ENCODE measurements around the gene DCAF12. TPM values are rescaled to one million over a fixed set of nuclear protein-coding genes. Genes with fewer than 3 reads are reported as not detected.
"Not testable (repeated sequence)": the region's sequence is repeated elsewhere in the genome, so short reads cannot be mapped to it uniquely, and the experiment has no call there.

DCAF12 gene
- total and polyA plus RNA-seq, 2 donors: 17.9 to 18.6 TPM

GRCh38 chr9:34059954-34060353 is 66.5 kb downstream of the DCAF12 start:
- Histone ChIP-seq H3K9me3 (ENCODE audit: control insufficient read depth in 2 of 2, insufficient read depth in 1 of 2, low read length in 1 of 2) (no peaks in the 10 kb centered on the region), H3K4me1 (ENCODE audit: control insufficient read depth in 2 of 2, insufficient read depth in 2 of 2, low read length in 2 of 2) (no peaks in the 10 kb centered on the region), H3K27ac (ENCODE audit: low read depth in 1 of 2, low read length in 1 of 2) (no peak overlapping the region), H3K4me3 (ENCODE audit: low read length in 2 of 2) (no peak overlapping the region), H3K36me3 (ENCODE audit: control insufficient read depth in 2 of 2, insufficient read depth in 2 of 2, low read length in 1 of 2) (no peaks in the 10 kb centered on the region), H3K27me3 (ENCODE audit: control insufficient read depth in 2 of 2, insufficient read depth in 1 of 2, low read length in 1 of 2) (no peaks in the 10 kb centered on the region)
- WGBS: 100% methylated on average over 3 of the region's 3 CpGs
- no peak for DNase-seq (ENCODE audit: low read depth in 6 of 9, low spot score in 9 of 9)

DNA sequence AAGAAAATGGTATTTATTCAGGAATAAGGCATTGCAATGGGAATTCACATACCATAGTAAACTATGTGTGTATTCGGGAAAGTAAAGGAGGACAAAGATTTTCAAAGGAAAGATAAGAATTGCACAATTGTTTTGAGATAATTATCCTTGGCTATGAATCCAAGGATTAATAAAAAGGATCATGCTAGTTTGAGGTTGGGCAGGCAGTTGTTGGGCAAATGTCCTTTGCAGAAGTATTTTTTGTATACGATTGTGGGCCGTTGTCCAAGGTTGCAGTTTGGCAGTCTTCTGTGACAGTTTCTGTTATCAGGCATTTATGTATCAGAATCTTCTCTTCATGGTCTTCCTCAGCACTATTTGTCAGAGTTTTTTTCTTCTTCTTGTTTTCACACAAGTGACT is 67.2 kb downstream of the DCAF12 start:
- H3K9me3 ChIP-seq (ENCODE audit: control insufficient read depth in 2 of 2, insufficient read depth in 1 of 2, low read length in 1 of 2): no peaks in the 10 kb centered on the region
- WGBS: 91% methylated on average over 3 of the region's 3 CpGs
- H3K36me3 ChIP-seq (ENCODE audit: control insufficient read depth in 2 of 2, insufficient read depth in 2 of 2, low read length in 1 of 2): no peaks in the 10 kb centered on the region
- no peak overlapping the region for H3K27ac ChIP-seq (ENCODE audit: low read depth in 1 of 2, low read length in 1 of 2)
- H3K27me3 ChIP-seq (ENCODE audit: control insufficient read depth in 2 of 2, insufficient read depth in 1 of 2, low read length in 1 of 2): no peaks in the 10 kb centered on the region
- no peaks in the 10 kb centered on the region for H3K4me1 ChIP-seq (ENCODE audit: control insufficient read depth in 2 of 2, insufficient read depth in 2 of 2, low read length in 2 of 2)
- DNase-seq (ENCODE audit: low read depth in 6 of 9, low spot score in 9 of 9): no peak
- no peak overlapping the region for H3K4me3 ChIP-seq (ENCODE audit: low read length in 2 of 2)

DNA sequence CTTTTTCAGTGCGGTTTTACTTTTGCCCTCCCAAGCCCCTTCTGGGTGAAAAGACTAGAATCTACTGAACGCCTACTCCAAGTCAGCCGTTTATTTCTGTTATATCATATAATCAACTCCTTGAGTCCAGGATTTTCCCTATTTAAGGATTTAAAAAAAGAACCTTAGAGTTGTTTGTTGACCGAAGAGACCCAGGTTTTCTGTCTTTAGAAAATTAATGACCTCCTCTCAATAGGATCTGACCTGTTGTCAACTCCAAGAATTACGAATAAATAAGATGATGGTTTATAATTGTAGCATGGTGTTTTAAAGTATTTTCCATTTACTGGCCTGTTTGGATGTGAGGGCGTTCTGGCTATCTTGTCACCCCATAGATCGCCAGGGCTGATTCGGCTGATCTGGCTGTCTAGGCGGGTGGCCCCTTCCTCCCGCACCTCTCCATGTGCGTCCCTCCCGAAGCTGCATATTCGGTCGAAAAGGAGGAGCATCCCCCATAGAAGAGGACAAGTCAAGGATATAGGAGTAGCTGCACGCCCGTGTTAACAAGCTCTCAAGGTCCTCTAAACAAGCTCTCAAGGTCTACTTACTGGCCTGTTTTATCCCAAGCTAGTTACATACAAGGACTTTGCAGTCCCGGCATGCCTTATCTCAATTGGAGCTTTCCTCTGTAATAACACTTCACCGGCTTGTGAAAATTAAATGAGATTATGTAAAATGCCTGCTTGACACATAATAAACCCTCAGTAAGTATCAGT is 76.7 kb downstream of the DCAF12 start:
- Histone ChIP-seq H3K27ac (ENCODE audit: low read depth in 1 of 2, low read length in 1 of 2) (peak overlapping the region; percentile 92 to 97), H3K4me1 (ENCODE audit: control insufficient read depth in 2 of 2, insufficient read depth in 2 of 2, low read length in 2 of 2) (peaks cover 14 to 21% of the 10 kb centered on the region in 2 donors), H3K9me3 (ENCODE audit: control insufficient read depth in 2 of 2, insufficient read depth in 1 of 2, low read length in 1 of 2) (no peaks in the 10 kb centered on the region), H3K4me3 (ENCODE audit: low read length in 2 of 2) (peak overlapping the region; percentile 96 to 98), H3K36me3 (ENCODE audit: control insufficient read depth in 2 of 2, insufficient read depth in 2 of 2, low read length in 1 of 2) (no peaks in the 10 kb centered on the region), H3K27me3 (ENCODE audit: control insufficient read depth in 2 of 2, insufficient read depth in 1 of 2, low read length in 1 of 2) (no peaks in the 10 kb centered on the region)
- DNase-seq (ENCODE audit: low read depth in 6 of 9, low spot score in 9 of 9): no peak
- WGBS: 70% methylated on average over 18 of the region's 18 CpGs

DNA sequence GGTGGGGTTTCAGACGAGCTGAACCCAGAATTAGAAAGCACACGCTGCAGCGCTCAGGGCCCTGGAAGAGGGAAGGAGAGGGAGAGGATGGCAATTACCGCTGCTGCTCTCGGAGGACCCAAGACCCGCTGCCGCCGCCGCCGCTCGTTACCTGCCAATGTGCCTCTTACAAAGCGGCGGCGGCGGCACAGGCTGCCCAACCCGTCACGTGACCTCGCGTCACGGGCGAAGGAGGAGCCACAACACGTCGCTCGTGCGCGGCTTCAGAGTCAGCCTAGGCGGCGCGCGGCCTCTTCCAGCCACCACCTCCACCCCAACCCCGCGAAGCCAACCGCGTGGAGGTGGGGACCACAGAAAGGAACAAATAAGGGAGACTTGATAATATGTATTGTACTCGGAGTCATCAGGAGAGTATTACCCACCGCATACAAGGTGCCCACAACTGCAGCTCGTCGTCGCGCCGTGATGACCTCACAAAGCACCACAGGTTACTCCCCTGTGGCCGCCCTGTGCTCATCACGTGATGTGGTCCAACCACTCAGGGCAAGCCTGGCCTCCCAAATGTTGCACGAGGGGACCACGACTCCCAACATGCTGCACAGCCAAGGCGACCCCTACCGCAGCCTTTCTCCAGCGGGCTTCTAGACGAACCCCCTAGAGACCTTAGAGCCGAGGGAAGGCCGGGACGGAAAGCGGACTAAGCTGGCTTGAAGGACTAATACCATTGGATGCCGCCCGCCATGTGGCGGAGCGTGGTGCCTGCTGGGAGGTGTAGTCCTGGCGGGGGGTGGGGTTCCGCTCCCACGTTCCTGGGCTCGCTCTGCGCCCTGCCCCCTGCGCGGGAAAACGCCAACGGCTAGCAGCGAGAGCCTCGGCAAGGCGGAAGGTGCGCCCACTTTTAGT is 77.5 kb downstream of the DCAF12 start, which contains the start of gene UBAP2:
TSS of gene UBAP2 (minus strand) at position 161 of the 903 bp plus-strand sequence. CDS start 31,739 bp downstream, outside the sequence.
- WGBS: under 1% methylated on average over 70 of the region's 70 CpGs
- peaks cover 0 to 3% of the 10 kb centered on the region in 2 donors for H3K36me3 ChIP-seq (ENCODE audit: control insufficient read depth in 2 of 2, insufficient read depth in 2 of 2, low read length in 1 of 2)
- H3K4me3 ChIP-seq (ENCODE audit: low read length in 2 of 2): peak within 1 kb of the TSS; percentile 96 to 98
- no peaks in the 10 kb centered on the region for H3K9me3 ChIP-seq (ENCODE audit: control insufficient read depth in 2 of 2, insufficient read depth in 1 of 2, low read length in 1 of 2)
- peaks cover 14 to 21% of the 10 kb centered on the region in 2 donors for H3K4me1 ChIP-seq (ENCODE audit: control insufficient read depth in 2 of 2, insufficient read depth in 2 of 2, low read length in 2 of 2)
- peak within 1 kb of the TSS; percentile 92 to 97 for H3K27ac ChIP-seq (ENCODE audit: low read depth in 1 of 2, low read length in 1 of 2)
- peak; percentile 96 to 99 (median 98) for DNase-seq (ENCODE audit: low read depth in 6 of 9, low spot score in 9 of 9)
- H3K27me3 ChIP-seq (ENCODE audit: control insufficient read depth in 2 of 2, insufficient read depth in 1 of 2, low read length in 1 of 2): no peaks in the 10 kb centered on the region

- no peaks in the 10 kb centered on the region for H3K27me3 ChIP-seq (ENCODE audit: control insufficient read depth in 2 of 2, insufficient read depth in 1 of 2, low read length in 1 of 2)
- H3K9me3 ChIP-seq (ENCODE audit: control insufficient read depth in 2 of 2, insufficient read depth in 1 of 2, low read length in 1 of 2): no peaks in the 10 kb centered on the region
- H3K4me1 ChIP-seq (ENCODE audit: control insufficient read depth in 2 of 2, insufficient read depth in 2 of 2, low read length in 2 of 2): peaks cover 14 to 21% of the 10 kb centered on the region in 2 donors
- H3K27ac ChIP-seq (ENCODE audit: low read depth in 1 of 2, low read length in 1 of 2): peak overlapping the region; percentile 92 to 97
- H3K36me3 ChIP-seq (ENCODE audit: control insufficient read depth in 2 of 2, insufficient read depth in 2 of 2, low read length in 1 of 2): peaks cover 3 to 6% of the 10 kb centered on the region in 2 donors
- WGBS: 2% methylated on average over 29 of the region's 29 CpGs
- peak overlapping the region; percentile 96 to 98 for H3K4me3 ChIP-seq (ENCODE audit: low read length in 2 of 2)
- peak in 7 of 9 donors; percentile 22 to 67 (median 37) for DNase-seq (ENCODE audit: low read depth in 6 of 9, low spot score in 9 of 9)
Observed at GRCh38 chr9:34047864-34048726, 78.4 kb downstream of the DCAF12 start.

DNA sequence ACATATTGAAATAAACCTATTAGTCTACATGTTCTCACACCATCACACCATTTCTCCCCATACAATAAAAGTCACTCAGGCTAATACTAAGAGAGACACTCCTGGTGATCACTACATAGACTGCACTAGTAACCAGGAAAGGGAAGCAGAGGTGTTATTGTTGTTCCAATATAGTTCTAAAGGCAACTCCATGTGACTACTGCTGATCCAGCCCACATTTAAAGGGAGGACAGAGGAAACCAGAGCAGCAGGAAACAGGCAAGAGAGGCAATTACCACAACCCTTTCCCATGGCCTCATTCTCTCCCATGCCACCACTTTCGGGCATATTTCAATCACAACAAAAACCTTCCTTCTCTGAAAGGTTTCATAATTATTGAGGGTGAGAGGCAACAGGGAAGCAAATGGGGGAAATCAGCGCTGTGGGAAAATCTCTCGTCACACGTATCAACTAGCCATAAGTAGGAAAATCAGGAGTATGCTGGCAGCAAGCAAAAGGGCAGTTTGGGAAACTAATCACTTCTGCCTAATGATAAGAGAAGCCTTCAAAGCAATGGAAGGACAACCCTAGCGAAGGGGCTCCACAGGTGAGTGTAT is 79.6 kb downstream of the DCAF12 start:
- peaks cover 3 to 6% of the 10 kb centered on the region in 2 donors for H3K36me3 ChIP-seq (ENCODE audit: control insufficient read depth in 2 of 2, insufficient read depth in 2 of 2, low read length in 1 of 2)
- H3K9me3 ChIP-seq (ENCODE audit: control insufficient read depth in 2 of 2, insufficient read depth in 1 of 2, low read length in 1 of 2): no peaks in the 10 kb centered on the region
- H3K27me3 ChIP-seq (ENCODE audit: control insufficient read depth in 2 of 2, insufficient read depth in 1 of 2, low read length in 1 of 2): no peaks in the 10 kb centered on the region
- WGBS: 29% methylated on average over 5 of the region's 5 CpGs
- H3K4me1 ChIP-seq (ENCODE audit: control insufficient read depth in 2 of 2, insufficient read depth in 2 of 2, low read length in 2 of 2): peaks cover 14 to 21% of the 10 kb centered on the region in 2 donors
- H3K27ac ChIP-seq (ENCODE audit: low read depth in 1 of 2, low read length in 1 of 2): peak overlapping the region in 1 of 2 donors; percentile 5
- DNase-seq (ENCODE audit: low read depth in 6 of 9, low spot score in 9 of 9): peak in 2 of 9 donors; percentile 0 to 18
- H3K4me3 ChIP-seq (ENCODE audit: low read length in 2 of 2): peak overlapping the region; percentile 5 to 12

DNA sequence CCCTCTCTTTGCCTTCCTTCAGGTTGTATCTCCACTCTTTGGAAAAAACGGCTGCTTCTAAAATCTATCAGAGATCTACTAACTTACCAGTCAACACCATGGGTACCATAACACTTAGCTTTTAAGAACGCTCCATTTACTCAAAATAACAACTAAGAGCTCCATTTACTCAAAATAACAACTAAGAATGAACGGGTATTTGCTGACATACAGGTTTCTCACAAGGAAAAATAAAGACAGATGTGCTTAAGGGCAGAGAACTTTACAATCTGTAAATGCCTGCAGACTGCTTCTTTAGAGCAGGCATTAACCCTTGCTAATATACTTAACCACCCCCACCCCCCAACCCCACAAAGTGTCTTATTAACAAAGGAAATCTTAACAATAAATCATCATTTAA is 80.6 kb downstream of the DCAF12 start:
- Histone ChIP-seq H3K4me3 (ENCODE audit: low read length in 2 of 2) (no peak overlapping the region), H3K36me3 (ENCODE audit: control insufficient read depth in 2 of 2, insufficient read depth in 2 of 2, low read length in 1 of 2) (peaks cover 3 to 6% of the 10 kb centered on the region in 2 donors), H3K9me3 (ENCODE audit: control insufficient read depth in 2 of 2, insufficient read depth in 1 of 2, low read length in 1 of 2) (no peaks in the 10 kb centered on the region), H3K27me3 (ENCODE audit: control insufficient read depth in 2 of 2, insufficient read depth in 1 of 2, low read length in 1 of 2) (no peaks in the 10 kb centered on the region), H3K27ac (ENCODE audit: low read depth in 1 of 2, low read length in 1 of 2) (no peak overlapping the region), H3K4me1 (ENCODE audit: control insufficient read depth in 2 of 2, insufficient read depth in 2 of 2, low read length in 2 of 2) (peaks cover 14 to 21% of the 10 kb centered on the region in 2 donors)
- 96% methylated on average over 3 of the region's 3 CpGs for WGBS
- no peak for DNase-seq (ENCODE audit: low read depth in 6 of 9, low spot score in 9 of 9)

- H3K4me3 ChIP-seq (ENCODE audit: low read length in 2 of 2); H3K27me3 ChIP-seq (ENCODE audit: control insufficient read depth in 2 of 2, insufficient read depth in 1 of 2, low read length in 1 of 2); H3K27ac ChIP-seq (ENCODE audit: low read depth in 1 of 2, low read length in 1 of 2); H3K9me3 ChIP-seq (ENCODE audit: control insufficient read depth in 2 of 2, insufficient read depth in 1 of 2, low read length in 1 of 2); H3K4me1 ChIP-seq (ENCODE audit: control insufficient read depth in 2 of 2, insufficient read depth in 2 of 2, low read length in 2 of 2); DNase-seq (ENCODE audit: low read depth in 6 of 9, low spot score in 9 of 9): not testable (repeated sequence)
- H3K36me3 ChIP-seq (ENCODE audit: control insufficient read depth in 2 of 2, insufficient read depth in 2 of 2, low read length in 1 of 2): peaks cover 9 to 11% of the 10 kb centered on the region in 2 donors
- whole genome bisulfite sequencing: 98% methylated on average over 10 of the region's 10 CpGs
Observed at GRCh38 chr9:34042074-34042473, 84.4 kb downstream of the DCAF12 start.
